CD4-positive, alpha-beta T cell treated with Interleukin-4 for 1 hour (primary cell): ENCODE results near the gene TWNK.

Experiments used
- DNase-seq, 2 donors: peaks; one replicate each; pipeline ENCODE4 v3.0.0-alpha.2; 2020 to 2022

Gene TWNK

DNA sequence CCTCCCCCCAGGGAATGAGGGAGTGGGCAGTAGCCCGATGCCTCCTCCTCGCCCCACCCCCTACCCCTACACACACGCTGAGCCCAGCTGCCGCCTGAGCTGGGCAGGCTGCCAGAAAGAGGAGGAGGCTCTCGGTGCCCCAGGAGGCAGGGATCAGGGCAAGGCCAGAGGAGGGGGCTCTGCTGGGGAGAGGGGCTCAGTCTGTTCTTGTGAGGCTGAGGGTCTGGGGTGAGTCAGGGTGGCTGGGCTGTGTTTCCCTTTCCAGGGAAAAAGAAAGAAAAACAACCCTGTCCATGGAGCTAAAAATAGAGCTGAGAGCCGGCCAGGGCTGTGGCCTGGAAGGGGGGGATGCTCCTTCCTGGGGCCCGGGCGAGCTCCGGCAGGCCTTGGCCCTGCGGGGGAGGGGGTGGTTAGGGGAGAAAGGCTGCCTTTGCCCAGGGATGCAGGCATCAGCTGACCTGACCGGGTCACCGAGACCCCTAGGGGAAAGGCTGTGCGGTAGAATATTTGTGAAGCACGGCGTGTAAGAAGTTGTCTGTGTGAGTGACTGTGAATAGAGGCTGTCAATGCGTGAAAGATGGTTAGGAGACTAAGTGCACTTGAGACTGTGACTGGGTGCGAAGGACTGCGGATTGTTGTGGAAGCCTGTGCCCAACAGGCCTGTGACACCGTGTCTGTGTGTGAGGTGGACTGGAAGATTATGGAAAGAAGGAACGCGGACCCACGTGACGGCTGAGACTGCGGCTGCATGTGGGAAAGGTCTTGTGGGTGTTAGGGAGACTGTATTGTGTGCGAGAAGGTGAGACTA is 11.0 kb downstream of the TWNK start:
- peak; percentile 61 to 63 for DNase-seq

DNA sequence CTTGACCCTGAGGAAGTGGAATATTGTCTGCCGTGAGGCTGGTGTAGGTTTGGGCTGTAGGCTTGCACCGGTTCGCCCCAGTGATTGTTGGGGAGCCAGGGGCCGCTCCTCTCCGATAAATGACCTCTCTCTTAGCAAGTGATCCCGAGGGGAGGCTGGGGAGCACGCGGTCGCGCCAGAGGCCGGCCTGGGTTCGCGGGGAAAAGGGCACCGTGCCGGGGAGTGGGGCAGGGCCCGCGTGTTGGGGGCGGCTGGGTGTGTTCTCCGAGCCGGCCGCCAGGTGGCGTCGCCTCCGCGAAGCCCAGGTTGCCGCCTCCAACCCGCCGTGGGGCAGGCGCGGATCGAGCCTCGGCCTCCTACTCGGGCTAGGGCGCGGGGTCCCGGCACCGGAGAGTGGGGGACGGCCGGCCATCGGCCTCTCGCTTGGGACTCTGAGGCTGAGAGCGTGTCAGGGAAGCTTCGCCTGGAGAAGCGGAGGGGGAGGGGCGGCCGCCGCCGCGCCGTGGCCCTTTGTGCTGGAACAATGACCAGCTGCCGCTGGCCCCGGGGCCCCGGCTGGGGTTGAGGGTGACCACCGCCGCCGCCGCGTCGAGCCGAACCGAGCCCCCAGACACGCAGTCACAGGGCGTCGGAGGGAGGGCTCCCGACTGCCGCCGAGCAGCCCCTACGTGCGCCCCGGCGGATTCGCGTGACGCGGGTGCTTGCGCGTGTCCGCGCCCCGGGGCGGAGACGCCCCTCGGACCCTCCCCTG is 11.8 kb downstream of the TWNK start:
- peak; percentile 78 to 80 for DNase-seq

DNA sequence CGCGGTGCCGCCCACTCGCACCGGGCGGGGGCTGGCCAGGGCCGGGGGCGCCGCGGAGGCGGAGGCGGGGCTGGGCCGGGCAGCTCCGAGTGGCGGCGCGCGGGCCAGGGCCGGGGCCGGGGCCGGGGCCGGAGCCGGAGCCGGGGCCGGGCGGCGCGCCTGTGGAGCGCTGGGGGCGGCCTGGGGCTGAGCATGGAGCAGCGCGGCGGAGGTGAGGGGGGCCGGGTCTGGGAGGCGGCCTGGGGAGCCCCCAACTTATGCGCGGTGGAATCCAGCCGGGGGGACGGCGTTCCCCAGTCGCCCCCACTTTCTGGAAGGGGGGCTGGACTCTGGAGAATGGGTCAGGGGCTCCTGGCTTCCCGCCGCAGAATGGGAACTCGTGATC is 12.4 kb downstream of the TWNK start, which contains the start of gene LZTS2:
TSS of gene LZTS2 (plus strand) at position 67 of the 385 bp plus-strand sequence. CDS start 2,731 bp downstream, outside the sequence.
- DNase-seq, result no peak

DNA sequence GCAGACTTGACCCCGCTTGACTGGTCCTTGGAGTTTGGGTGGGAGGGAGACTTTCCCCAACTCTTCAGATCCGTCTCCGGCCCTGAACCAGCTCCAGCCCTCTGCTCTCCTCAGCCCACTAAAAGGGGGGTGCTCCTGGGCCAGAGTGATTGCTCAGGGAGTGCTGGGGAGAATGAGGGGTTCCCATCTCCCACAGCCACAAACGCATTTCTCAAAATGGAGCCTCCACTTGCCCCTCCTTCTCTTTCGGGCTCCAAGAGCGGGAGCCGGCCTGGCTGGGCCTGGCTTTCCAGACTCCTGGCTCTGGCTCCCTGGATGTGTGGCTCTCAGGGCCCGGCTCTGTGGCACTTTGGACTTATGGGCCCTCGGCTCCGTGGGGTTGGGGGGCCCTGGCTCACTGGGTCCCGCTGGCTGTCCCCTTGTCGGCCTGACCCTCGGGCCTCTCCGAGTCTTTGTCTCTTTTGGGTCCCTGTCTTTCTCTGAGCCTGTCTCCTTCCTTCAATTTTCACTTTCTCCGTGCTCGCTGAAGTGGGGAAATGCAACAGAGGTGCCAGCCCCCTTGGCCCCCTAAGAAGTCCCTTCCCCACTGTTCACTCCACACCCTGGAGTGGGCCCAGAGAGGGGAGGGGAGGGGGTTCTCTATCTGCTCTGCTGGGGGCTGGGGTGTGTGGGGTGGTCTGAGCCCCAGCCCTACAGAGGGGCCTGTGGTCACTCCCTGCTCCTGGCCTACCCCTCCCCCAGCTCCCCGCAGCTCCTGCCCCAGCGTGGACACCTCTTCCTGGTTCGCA is 13.0 kb downstream of the TWNK start:
- DNase-seq, result no peak

DNA sequence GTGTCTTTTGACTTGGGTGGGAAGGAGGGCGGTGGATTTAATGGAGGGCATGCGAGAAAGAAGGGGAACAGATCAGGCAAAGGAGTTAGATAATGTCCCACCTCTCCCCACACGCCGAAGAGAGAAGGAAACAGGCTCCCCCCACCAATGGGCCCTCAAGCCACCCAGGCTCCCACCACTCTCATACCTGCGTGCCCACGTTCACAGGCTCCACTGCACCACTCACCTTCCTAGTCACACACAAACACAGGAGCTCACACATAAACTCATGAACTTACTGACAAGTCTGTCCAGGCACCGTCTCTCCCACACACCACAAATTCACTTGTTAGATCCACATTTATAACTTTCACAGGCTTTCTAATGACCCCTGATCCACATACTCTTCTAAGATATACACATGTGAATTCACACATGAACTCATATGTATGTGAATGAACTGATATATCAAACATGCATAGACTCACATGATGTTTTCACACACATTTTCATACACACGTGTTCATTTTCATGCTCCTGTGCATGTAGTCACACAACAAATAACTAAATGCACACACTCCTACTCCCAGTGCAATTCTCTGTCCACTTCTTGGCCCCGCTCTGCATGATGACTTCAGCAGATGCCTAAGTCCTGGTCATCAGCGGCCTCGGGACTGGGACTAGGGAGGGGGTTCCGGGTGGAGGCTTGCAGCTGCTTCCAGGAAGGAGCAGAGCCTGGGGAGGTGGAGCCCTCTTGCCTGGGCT is 13.7 kb downstream of the TWNK start:
- DNase-seq, result no peak

DNA sequence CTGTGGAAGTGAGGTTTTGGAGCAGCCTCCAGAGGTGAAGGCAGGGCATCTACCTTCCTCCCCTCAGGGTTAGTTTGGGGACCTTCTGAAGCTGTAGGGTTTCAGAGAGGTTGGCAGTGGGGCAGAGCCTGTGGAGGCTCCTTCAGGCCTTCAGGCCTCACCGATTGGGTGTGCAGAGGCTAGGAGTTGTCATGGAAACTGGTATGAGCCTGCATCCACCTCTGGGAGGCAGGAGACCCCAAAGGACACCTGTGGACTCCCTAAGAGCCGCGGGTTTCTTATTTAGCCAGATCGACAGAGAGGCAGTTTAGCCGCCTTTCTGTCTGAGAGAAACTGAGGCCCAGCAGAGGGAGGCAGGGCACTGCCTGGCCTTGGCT is 14.3 kb downstream of the TWNK start:
- DNase-seq, result no peak

DNA sequence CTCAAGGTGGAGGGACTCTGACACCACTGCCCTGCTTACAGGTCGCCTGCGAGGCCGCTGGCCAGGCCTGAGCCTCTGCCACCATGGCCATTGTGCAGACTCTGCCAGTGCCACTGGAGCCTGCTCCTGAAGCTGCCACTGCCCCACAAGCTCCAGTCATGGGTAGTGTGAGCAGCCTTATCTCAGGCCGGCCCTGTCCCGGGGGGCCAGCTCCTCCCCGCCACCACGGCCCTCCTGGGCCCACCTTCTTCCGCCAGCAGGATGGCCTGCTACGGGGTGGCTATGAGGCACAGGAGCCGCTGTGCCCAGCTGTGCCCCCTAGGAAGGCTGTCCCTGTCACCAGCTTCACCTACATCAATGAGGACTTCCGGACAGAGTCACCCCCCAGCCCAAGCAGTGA is 15.1 kb downstream of the TWNK start:
- no peak for DNase-seq

DNA sequence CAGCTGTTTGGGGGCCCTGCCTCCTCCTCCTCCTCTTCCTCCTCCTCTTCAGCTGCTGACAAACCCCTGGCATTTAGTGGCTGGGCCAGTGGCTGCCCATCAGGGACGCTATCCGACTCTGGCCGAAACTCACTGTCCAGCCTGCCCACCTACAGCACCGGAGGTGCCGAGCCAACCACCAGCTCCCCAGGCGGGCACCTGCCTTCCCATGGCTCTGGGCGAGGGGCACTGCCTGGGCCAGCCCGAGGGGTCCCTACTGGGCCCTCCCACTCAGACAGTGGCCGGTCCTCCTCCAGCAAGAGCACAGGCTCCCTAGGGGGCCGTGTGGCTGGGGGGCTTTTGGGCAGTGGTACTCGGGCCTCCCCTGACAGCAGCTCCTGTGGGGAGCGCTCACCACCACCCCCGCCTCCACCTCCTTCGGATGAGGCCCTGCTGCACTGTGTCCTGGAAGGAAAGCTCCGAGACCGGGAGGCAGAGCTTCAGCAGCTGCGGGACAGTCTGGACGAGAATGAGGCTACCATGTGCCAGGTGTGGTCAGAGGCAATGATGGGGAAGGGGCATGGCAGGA is 16.4 kb downstream of the TWNK start:
- DNase-seq, result no peak

DNA sequence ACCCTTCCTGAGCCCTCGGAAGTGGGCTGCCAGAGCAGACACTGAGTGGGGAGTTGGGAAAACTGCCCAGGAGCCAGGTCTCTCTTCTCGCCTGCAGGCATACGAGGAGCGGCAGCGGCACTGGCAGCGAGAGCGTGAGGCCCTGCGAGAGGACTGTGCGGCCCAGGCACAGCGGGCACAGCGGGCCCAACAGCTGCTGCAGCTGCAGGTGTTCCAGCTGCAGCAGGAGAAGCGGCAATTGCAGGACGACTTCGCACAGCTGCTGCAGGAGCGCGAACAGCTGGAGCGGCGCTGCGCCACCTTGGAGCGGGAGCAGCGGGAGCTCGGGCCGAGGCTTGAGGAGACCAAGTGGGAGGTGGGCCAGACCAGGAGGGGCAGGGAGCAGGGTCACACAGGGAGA is 18.0 kb downstream of the TWNK start:
- no peak for DNase-seq

DNA sequence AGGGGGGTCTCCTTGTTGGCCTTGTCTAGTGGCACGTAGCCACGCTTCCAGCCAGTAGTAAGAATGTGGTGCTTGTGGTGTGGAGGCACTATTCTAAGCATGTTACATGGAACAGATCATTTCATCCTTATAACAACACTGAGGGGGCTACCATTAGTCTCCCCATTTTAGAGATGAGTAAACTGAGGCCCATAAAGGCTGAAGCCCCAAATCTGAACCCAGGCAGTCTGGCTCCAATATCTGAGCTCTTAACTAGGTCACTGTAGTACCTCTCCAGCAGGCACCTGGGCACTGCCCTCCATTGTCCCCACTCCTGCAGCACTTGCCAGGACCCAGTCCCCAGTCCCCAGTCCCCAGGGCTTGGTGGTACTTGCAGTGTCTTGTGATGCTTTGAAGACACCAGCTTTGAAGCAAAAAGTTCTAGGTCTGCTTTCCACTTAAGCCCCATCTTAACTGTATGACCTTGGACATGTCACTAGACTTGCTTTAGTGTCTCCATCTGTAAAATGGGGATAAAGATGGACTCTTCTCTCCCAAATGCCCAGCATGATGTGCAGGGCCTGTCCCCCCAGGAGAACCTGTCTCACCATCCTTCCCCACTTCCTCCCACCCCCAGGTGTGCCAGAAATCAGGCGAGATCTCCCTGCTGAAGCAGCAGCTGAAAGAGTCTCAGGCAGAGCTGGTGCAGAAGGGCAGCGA is 18.7 kb downstream of the TWNK start:
- no peak for DNase-seq

DNA sequence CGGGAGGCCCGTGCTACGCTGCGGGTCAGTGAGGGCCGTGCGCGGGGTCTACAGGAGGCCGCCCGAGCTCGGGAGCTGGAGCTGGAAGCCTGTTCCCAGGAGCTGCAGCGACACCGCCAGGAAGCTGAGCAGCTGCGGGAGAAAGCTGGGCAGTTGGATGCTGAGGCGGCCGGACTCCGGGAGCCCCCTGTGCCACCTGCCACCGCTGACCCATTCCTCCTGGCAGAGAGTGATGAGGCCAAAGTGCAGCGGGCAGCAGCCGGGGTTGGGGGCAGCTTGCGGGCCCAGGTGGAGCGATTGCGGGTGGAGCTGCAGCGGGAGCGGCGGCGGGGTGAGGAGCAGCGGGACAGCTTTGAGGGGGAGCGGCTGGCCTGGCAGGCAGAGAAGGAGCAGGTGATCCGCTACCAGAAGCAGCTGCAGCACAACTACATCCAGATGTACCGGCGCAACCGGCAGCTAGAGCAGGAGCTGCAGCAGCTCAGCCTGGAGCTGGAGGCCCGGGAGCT is 19.3 kb downstream of the TWNK start:
- no peak for DNase-seq

DNA sequence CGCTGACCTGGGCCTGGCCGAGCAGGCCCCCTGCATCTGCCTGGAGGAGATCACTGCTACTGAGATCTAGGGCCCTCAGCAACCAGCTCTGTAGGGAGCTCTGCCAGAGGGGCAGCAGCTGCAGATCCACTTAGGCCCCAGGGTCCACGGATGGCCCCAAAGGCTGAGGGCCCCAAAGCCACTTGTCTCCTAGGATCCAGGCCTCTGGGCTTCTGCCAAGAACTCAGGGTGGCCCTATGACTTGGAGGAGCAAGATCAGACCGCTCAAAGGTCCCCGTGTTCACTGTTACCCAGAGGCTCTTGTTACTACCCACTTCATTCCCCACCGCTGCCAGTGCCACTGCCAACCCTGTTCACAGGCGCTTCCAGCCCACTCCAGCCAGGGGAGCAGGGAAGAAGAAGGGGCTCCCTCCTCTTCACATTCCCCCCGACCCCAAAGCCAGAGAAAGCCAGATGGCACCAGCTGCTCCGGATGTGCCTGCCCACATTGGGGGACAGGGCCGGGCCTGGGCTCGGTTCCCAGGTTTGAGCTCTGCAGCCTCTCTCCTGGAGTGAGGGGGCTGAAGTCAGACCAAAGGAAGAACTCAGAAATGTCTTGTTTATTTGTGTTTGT is 19.9 kb downstream of the TWNK start:
- no peak for DNase-seq

DNA sequence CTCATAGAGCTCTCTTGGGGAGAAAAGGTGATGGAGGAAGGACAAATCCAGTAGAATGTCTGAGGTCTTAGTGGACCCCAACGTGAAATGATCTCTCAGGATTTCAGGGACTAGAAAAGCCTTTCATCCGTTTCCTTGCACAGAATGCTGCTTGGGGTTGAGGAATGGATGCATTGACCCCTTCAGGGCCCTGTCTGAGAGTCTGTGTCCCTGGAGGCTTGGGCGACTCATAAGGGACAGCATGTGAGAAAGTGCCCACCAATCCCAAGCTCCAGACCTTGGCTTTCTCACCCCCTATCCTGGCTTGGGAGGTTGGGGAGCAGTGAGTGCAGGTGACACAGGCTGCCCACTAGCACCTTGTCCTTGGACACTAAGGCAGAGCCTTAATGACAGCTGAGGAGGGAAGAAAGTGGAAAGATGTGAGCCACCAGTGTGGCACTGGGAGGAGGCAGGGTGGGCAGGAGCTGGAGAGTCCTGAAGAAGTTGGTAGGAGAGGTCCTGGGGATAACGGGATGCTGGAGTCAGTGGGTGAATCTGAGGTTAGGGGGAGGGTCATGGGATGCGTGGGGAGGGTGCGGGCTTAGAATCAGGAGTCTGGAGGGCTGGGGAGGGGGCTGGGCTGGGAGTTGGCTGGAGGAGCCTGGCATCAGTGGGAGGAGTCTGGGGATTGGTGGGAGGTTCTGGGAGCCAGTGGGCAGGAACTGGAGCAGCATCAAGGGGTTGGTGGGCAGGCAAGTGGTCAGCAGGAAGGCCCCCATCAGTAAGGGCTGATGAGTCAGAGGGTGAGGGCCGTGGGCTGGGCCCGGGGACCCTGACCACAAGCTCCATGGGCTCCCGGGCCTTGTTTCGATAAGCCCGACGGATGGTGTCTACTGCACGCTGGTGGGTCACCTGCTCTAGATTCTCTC is 20.8 kb downstream of the TWNK start:
- no peak for DNase-seq

DNA sequence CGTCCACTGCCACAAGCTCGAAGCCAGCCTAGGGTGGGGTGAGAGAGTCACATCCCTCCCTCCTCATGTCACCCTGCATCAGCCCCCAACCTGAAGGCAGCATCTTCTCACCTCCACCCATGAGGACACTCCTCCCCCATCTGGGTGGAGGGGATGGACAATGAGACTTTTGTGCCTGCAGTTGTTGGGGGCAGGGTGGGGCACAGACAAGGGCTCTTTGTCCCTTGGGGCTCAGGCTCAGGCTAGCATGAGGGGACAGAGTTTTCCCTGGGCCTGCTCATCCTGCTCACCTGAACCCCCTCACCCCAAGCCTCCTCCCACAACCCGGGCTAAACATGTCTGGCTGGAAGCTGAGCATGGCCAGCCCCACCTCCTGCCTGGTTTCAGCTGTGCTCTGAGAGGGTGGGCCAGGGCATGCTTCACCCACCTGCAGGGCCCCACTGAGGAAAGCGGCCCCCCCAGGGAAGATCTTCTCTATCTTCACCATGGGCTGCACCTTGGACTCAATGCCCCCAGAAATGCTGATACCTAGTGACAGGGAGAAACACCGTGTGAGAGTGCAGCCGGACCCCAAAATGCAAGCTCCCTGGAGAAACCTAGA is 21.6 kb downstream of the TWNK start:
- no peak for DNase-seq

DNA sequence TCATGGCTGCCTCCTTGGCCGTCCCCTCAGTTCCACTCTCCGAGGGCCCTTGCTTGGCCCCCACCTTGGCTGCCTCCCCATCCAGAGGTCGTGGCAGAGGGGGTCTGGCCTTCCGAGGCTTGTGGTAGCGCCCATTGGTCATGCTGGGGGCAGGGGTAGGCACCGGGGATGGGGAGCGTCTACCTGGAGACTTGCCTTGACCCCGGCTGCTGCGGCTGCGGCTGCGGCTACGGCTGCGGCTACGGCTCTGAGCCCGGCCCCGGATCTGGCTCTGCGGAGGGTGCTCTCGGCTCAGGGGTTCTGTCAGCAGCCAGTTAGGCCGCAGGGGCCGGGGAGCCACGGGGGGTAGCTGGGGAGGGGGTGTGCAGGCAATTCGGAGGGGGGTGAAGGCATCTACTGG is 23.0 kb downstream of the TWNK start:
- no peak for DNase-seq

DNA sequence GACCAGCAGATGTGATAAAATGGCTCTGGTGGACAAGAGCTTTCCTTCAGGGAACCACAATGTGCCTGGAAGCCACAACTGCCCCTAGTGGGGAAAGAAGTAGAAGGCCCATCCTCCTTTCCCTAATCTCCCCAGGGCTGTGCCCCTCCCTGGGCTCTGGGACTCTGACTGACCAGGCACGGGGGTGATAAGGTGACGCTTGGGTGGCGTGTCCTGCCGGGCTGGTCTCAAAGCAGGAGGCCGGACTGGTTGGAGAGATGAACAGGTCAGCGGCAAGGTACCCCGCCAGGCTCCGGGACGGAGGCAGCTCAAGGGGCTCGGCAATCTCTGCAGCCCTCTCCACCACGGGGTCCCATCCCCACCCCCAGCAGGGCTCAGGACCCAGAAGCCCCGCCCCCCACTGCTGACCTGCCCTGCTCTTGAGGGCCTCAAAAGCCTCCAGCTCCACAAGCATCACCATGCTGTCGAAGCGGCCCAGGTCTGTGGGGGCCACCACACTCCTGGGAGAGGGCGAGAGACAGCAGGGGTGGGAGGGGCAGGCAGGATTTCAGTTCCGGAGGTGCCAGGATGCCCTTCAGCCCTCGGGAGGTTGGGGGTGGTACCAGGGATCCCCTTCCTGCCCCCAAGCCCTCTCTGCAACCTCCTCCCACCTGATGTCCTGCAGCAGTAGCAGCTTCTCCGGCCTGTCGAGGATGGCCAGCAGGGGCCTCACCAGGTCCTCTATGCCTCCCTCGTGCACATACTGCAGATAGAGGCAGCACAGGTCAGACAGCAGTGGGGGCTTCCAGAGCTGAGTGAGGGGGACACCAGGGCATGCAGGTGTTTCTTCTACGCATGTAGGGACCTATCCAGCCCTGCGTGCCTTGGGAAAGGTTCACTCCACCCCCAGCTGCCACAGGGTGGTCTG is 24.4 kb downstream of the TWNK start:
- DNase-seq, result no peak

DNA sequence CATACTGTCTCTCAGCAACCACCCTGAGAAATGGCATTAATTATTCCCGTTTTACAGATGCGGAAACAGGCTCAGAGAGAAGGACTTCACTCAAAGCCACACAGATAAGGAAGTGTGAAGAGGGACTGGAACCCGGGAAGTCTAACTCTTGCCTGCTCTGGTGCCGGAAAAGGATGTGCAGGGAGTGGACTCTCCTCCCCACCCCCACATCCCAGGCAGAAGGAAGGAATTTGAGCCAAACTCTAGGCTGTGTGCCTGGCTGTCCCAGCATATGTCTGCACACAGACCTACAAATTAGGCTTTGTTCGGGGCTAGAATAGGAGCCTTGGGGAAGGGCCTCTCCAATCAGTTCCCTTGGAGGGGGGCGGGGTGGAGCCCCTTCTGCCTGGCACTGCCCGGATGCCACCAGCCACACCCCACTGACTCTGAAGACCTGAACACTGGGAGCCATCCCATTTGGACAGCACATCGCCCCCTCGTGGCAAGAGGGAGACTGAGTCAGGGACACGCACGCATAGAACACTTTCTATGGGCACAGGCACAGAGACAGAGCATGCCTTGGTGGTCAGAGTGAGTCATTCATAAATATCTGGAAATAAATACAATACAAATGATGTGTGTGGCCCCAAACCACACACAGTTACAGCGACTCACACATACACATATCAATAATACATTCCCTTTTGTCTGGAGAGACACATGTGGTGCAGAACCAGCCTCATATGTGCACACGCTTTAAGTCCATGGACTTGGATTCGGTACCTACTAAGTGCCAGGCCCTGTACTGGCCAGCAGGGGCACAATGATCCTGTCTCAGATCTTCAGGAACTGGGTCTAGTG is 25.4 kb downstream of the TWNK start:
- peak; percentile 80 to 82 for DNase-seq
